Activated T-helper 2 cell treated with anti-CD3 and anti-CD28 coated beads, Interferon-gamma antibody, Interleukin-2, Interleukin-4, amounts not matched to agents 10 μg/mL and 5 μg/mL and 100 μg/mL, durations not matched to agents 14 hours and 24 hours and 36 hours (primary cell): Measurements from ENCODE around the gene HRH3. TPM values are rescaled to one million over a fixed set of nuclear protein-coding genes. Genes with fewer than 3 reads are reported as not detected.

Source experiments
- DNase-seq: peaks from one replicate; pipeline ENCODE4 v3.0.0; 2021; ENCODE audit warnings: low spot score
- H3K27ac Mint-ChIP-seq: one replicate; pipeline ENCODE4 v1.8.0; 2021; ENCODE audit warnings: mixed read lengths
- H3K27me3 Mint-ChIP-seq: one replicate; pipeline ENCODE4 v1.8.0; 2021; ENCODE audit warnings: low read depth, mixed read lengths
- H3K36me3 Mint-ChIP-seq: one replicate; pipeline ENCODE4 v1.8.0; 2021; ENCODE audit warnings: low read depth, mixed read lengths
- H3K4me1 Mint-ChIP-seq: one replicate; pipeline ENCODE4 v1.8.0; 2021; ENCODE audit warnings: low read depth, mixed read lengths
- H3K4me3 Mint-ChIP-seq: one replicate; pipeline ENCODE4 v1.8.0; 2021; ENCODE audit warnings: low read depth, mild to moderate bottlenecking, moderate library complexity, mixed read lengths
- H3K9me3 Mint-ChIP-seq: one replicate; pipeline ENCODE4 v1.8.0; 2021; ENCODE audit warnings: mixed read lengths
- intact Hi-C: fragments of 100-400 bp; cut with micrococcal nuclease; formaldehyde crosslinking; loops from one replicate; pipeline ENCODE4 v1.15.1; 2023
- total RNA-seq: library from RNA; stranded (reverse); gene quantifications from 2 replicates; pipeline ENCODE4 v1.2.3, GENCODE V29; 2022

HRH3 gene
- total RNA-seq, 1 donor from 2014 or later = not detected

GRCh38 chr20:62215020-62215990 lies 4.8 kb downstream of the HRH3 start:
- H3K4me3 Mint-ChIP-seq = no peak overlapping the region
- H3K27ac Mint-ChIP-seq = no peak overlapping the region
- no peaks in the 10 kb centered on the region for H3K36me3 Mint-ChIP-seq
- DNase-seq = no peak
- peaks cover 11% of the 10 kb centered on the region for H3K27me3 Mint-ChIP-seq
- H3K4me1 Mint-ChIP-seq = no peaks in the 10 kb centered on the region
- H3K9me3 Mint-ChIP-seq = no peaks in the 10 kb centered on the region
- intact Hi-C loops = no loop called here

GRCh38 chr20:62214067-62214466 lies 6.0 kb downstream of the HRH3 start:
- peaks cover 8% of the 10 kb centered on the region for H3K27me3 Mint-ChIP-seq
- no peaks in the 10 kb centered on the region for H3K9me3 Mint-ChIP-seq
- H3K36me3 Mint-ChIP-seq = no peaks in the 10 kb centered on the region
- intact Hi-C loops = no loop called here
- H3K4me1 Mint-ChIP-seq = no peaks in the 10 kb centered on the region
- no peak for DNase-seq
- no peak overlapping the region for H3K27ac Mint-ChIP-seq
- H3K4me3 Mint-ChIP-seq = no peak overlapping the region

- Mint-ChIP-seq H3K27me3 (peaks cover 2% of the 10 kb centered on the region), H3K36me3 (no peaks in the 10 kb centered on the region), H3K4me3 (no peak overlapping the region), H3K9me3 (no peaks in the 10 kb centered on the region), H3K27ac (no peak overlapping the region), H3K4me1 (no peaks in the 10 kb centered on the region)
- DNase-seq = no peak
- intact Hi-C loops = no loop called here
These were observed 7.8 kb downstream of the HRH3 start for GRCh38 chr20:62212299-62212698.

- Mint-ChIP-seq H3K36me3 (no peaks in the 10 kb centered on the region), H3K9me3 (no peaks in the 10 kb centered on the region), H3K4me1 (no peaks in the 10 kb centered on the region), H3K4me3 (no peak overlapping the region), H3K27ac (no peak overlapping the region), H3K27me3 (no peaks in the 10 kb centered on the region)
- DNase-seq = no peak
- intact Hi-C loops = no loop called here
These were observed 8.2 kb downstream of the HRH3 start for GRCh38 chr20:62211769-62212288.

- no peak overlapping the region for H3K4me3 Mint-ChIP-seq
- DNase-seq = no peak
These were observed 8.9 kb downstream of the HRH3 start for GRCh38 chr20:62211216-62211615.

GRCh38 chr20:62210496-62210855 lies 9.6 kb downstream of the HRH3 start:
- Mint-ChIP-seq H3K36me3 (no peaks in the 10 kb centered on the region), H3K4me1 (no peaks in the 10 kb centered on the region), H3K27me3 (no peaks in the 10 kb centered on the region), H3K27ac (no peak overlapping the region), H3K4me3 (no peak overlapping the region), H3K9me3 (no peaks in the 10 kb centered on the region)
- DNase-seq = no peak
- intact Hi-C loops = no loop called here

More at GRCh38 chr20:62211216-62211615, 8.9 kb downstream of the HRH3 start:
- no peaks in the 10 kb centered on the region for H3K4me1 Mint-ChIP-seq
- no peaks in the 10 kb centered on the region for H3K27me3 Mint-ChIP-seq
- intact Hi-C loops = no loop called here
- no peak overlapping the region for H3K27ac Mint-ChIP-seq
- H3K9me3 Mint-ChIP-seq = no peaks in the 10 kb centered on the region
- no peaks in the 10 kb centered on the region for H3K36me3 Mint-ChIP-seq

- Mint-ChIP-seq H3K36me3 (no peaks in the 10 kb centered on the region), H3K27ac (no peak overlapping the region), H3K4me1 (no peaks in the 10 kb centered on the region), H3K27me3 (no peaks in the 10 kb centered on the region), H3K9me3 (no peaks in the 10 kb centered on the region), H3K4me3 (no peak overlapping the region)
- DNase-seq = no peak
- intact Hi-C loops = no loop called here
These were observed 10.1 kb downstream of the HRH3 start for GRCh38 chr20:62209850-62210495.

- H3K27me3 Mint-ChIP-seq = no peaks in the 10 kb centered on the region
- H3K9me3 Mint-ChIP-seq = no peaks in the 10 kb centered on the region
- H3K27ac Mint-ChIP-seq = no peak overlapping the region
- no peak overlapping the region for H3K4me3 Mint-ChIP-seq
- intact Hi-C loops = no loop called here
- no peak for DNase-seq
- no peaks in the 10 kb centered on the region for H3K36me3 Mint-ChIP-seq
- no peaks in the 10 kb centered on the region for H3K4me1 Mint-ChIP-seq
These were observed 11.0 kb downstream of the HRH3 start for GRCh38 chr20:62208795-62209755.

GRCh38 chr20:62208061-62208794 lies 11.8 kb downstream of the HRH3 start:
- Mint-ChIP-seq H3K4me1 (no peaks in the 10 kb centered on the region), H3K27ac (no peak overlapping the region), H3K9me3 (no peaks in the 10 kb centered on the region), H3K27me3 (no peaks in the 10 kb centered on the region), H3K4me3 (no peak overlapping the region), H3K36me3 (peaks cover 5% of the 10 kb centered on the region)
- DNase-seq = no peak
- intact Hi-C loops = no loop called here

GRCh38 chr20:62206388-62206775 lies 13.7 kb downstream of the HRH3 start:
- Mint-ChIP-seq H3K36me3 (peaks cover 11% of the 10 kb centered on the region), H3K27ac (no peak overlapping the region), H3K4me1 (no peaks in the 10 kb centered on the region), H3K4me3 (no peak overlapping the region), H3K9me3 (no peaks in the 10 kb centered on the region), H3K27me3 (no peaks in the 10 kb centered on the region)
- intact Hi-C loops = no loop called here
- DNase-seq = no peak

- intact Hi-C loops = no loop called here
These were observed 14.3 kb downstream of the HRH3 start for GRCh38 chr20:62205618-62206387.

More at GRCh38 chr20:62205618-62206387, 14.3 kb downstream of the HRH3 start:
- DNase-seq = no peak
- Mint-ChIP-seq H3K4me3 (no peak overlapping the region), H3K27ac (no peak overlapping the region), H3K9me3 (no peaks in the 10 kb centered on the region), H3K36me3 (peaks cover 11% of the 10 kb centered on the region), H3K4me1 (no peaks in the 10 kb centered on the region), H3K27me3 (no peaks in the 10 kb centered on the region)
